ENCODE measurements around the gene DONSON.
"Not testable (repeated sequence)": the region's sequence is repeated elsewhere in the genome, so short reads cannot be mapped to it uniquely, and the experiment has no call there.

DNA sequence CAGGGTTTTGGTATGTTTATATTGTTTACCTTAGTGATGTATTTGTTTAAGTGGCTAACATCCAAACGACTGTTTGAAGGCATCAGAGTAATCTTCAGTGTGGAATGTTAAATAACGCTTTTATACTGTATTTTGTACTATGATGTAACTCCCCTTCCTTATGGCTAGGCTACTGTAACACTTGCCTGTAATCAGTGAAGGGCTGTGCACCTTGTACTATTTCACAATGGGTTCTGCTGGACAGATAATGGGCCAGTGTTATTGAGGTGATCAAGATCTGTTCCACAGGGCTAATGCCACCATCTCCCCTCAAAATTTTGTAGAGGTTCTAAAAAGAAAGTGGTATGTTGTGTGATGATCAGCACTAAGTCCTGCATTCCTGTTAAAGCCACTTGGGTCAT, 11.7 kb downstream of the DONSON start:
- not testable (repeated sequence) for TF ChIP-seq POLR2A (IDR thresholded peaks at IDR 0.05; ENCODE audit: control extremely low read depth in 1 of 2, low read depth in 2 of 2, low read length in 2 of 2); PHF8 (conservative IDR thresholded peaks at IDR 0.05; ENCODE audit: low read depth, low read length); CREB1 (IDR thresholded peaks at IDR 0.05); ZNF274 (IDR thresholded peaks at IDR 0.05; ENCODE audit: borderline replicate concordance, extremely low read depth, low read length); ASH2L (IDR thresholded peaks at IDR 0.05; ENCODE audit: low read length); CBX8 (IDR thresholded peaks at IDR 0.05; ENCODE audit: borderline replicate concordance, low read depth, low read length); BCL11A (IDR thresholded peaks at IDR 0.05; ENCODE audit: low read depth in 2 of 2, low read length in 2 of 2)
- TF ChIP-seq, protein P1, sequence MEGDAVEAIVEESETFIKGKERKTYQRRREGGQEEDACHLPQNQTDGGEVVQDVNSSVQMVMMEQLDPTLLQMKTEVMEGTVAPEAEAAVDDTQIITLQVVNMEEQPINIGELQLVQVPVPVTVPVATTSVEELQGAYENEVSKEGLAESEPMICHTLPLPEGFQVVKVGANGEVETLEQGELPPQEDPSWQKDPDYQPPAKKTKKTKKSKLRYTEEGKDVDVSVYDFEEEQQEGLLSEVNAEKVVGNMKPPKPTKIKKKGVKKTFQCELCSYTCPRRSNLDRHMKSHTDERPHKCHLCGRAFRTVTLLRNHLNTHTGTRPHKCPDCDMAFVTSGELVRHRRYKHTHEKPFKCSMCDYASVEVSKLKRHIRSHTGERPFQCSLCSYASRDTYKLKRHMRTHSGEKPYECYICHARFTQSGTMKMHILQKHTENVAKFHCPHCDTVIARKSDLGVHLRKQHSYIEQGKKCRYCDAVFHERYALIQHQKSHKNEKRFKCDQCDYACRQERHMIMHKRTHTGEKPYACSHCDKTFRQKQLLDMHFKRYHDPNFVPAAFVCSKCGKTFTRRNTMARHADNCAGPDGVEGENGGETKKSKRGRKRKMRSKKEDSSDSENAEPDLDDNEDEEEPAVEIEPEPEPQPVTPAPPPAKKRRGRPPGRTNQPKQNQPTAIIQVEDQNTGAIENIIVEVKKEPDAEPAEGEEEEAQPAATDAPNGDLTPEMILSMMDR (IDR thresholded peaks at IDR 0.05; ENCODE audit: control extremely low read depth in 1 of 3, insufficient read depth in 1 of 3, low read depth in 1 of 3, low read length in 3 of 3): not testable (repeated sequence)
